ENCODE data around the gene TP53I13.

Gene TP53I13

DNA sequence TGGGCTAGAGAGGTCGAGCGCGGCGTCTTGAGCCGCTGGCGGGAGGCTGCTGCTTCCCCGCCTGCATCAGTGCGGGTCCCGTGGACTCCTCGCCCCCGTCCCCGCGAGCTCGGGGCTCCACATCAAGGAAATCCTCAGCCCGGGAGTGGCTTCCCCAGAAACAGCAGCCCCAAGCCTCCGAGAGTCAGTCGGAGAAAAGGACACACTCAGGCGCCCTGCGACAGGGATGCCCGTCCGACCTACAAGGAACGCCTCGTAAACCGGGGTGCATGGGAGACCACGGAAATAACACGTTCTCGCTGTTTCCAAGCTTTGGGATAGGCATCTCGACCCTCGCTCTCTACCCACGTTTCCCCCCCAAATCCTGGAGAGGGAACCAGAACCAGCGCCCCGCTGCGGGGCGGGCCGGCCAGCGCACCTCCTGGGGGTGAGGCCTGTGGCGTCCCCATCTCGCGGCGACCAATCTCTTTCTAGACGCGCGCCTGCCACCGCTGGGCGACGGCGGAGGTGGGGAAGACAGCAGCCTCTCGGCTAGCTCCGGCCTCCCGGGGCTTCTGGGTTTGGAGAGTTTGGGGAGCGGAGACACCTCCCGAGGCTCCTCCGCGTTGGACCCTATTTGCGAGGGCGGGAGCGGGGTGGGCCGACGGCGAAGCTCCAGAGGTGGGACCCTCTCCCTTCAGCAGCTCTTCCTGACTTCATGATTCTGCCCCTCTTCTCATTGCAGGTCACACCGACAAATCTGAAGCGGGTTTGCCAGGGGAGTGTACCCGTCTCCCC, 759 bp upstream of the TP53I13 start:
- DNase-seq = peak; percentile 88

DNA sequence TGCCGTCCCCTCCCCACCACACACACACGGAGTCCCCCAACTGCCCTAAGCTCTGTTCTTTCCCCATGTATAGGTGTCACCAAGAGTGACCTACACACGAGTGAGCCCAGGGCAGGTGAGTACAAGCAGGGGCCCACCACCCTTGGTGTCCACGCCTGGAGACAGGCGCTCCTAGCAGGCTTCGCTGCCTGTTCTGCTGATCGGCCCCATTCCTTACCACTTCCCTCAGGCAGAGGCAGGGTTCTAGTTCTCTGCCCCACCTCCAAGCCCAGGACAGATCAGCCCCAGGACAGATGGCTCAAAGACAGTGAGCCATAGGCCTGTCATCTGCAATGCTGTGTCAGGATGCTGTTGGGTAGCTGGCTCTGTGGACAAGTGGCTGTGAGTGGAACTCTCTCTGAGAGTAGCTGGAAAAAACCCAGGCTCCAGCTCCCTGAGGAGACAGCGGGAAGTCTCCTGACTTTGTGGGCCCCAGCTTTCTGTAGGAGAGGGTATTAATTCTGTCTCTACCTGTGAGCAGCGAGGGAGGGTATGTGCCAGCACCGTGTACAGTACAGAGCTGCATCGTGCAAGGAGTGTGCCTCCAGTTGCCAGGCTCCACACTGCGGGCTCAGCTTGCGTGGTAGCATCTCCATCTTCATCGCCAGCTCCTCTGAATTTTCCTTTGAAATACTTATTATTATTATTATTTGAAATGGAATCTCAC, 897 bp downstream of the TP53I13 start:
- DNase-seq = no peak

DNA sequence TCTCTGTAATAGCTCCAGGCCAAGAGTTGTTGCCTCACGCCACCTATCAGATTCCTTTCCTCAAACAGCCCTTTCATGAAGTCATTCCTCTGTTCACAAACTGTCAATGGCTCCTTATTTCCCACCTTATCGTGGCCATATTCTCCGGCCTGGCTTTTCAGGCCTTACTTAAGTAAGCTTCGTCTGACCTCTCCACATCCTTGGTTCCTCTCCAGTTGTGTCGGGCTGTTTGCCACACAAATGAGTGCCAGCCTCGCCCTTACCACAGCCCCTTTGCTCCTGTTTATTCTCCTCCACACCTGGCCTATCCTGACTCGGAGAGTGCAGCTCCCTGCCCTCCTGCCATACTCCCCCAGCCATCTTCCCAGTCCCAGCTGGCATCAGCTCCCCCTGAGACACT, 2.0 kb downstream of the TP53I13 start:
- DNase-seq = no peak

DNA sequence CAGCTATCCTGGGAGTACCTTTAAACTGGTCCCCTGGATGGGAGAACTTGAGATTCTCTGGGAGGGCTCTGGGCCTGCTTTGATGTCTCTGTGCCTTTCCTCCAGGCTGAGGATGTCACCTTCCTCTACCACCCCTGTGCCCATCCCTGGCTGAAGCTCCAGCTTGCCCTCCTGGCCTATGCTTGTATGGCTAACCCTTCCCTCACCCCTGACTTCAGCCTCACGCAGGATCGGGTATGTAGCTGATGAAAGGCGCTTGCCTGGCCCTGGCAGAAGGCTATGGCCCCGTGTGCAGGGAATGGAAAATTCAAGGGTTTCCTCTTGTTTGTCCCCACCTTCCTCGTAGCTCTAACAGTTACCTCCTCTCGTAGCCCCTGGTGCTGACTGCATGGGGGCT, 3.0 kb downstream of the TP53I13 start:
- DNase-seq = no peak

DNA sequence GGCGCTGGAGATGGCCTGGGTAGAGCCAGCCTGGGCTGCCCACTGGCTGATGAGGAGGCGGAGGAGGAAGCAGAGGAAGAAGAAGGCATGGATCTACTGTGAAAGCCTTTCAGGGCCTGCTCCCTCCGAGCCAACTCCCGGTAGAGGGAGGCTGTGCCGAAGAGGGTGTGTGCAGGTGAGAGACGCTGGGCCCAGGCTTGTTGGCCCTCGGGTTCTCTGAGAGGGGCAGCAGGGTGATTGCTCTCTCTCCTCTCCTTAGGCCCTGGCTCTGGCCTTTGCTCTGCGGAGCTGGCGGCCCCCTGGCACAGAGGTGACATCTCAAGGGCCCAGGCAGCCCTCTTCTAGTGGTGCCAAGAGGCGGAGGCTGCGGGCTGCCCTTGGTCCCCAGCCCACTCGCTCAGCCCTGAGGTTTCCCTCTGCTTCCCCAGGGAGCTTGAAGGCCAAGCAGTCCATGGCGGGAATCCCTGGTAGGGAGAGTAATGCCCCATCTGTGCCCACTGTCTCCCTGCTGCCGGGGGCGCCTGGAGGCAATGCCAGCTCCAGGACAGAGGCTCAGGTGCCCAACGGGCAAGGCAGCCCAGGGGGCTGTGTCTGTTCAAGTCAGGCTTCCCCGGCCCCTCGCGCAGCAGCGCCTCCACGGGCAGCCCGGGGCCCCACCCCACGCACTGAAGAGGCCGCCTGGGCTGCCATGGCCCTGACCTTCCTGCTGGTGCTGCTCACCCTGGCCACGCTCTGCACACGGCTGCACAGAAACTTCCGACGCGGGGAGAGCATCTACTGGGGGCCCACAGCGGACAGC, 3.6 kb downstream of the TP53I13 start:
- peak; percentile 43 for DNase-seq

DNA sequence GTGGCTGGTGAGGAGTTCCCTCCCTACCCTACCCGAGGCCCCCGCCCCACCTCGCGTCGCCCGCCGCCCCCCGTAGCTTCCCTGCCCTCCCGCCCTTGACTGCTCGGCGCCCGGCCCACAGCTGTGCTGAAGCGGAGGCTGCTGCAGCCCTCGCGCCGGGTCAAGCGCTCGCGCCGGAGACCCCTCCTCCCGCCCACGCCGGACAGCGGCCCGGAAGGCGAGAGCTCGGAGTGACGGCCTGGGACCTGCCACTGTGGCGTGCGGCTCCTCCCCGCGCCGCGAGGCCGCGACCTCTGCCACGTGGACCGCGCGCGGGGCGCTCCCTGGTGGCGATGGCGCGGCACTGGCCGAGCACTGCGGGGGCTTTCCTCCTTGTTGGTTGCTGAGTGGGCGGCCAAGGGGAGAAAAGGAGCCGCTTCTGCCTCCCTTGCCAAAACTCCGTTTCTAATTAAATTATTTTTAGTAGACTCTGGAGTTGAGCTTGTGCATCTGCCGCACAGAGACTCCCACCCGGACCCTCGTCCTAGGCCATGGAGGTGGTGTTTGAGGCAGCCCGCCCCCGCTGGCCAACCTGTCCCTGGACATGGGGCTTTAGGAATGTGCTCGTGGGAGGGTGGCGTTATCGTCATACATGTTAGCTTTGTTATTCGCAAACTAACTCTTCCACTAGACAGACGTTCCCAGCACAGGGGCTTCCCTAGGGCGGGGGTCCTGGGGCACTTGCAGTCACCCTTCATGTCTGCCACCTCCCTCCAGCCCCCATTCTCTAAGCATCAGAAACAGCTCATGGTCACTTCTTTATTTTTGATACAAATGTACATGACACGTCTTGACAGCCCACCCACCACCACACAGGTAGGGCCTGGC, 4.4 kb downstream of the TP53I13 start:
- peak; percentile 82 for DNase-seq

DNA sequence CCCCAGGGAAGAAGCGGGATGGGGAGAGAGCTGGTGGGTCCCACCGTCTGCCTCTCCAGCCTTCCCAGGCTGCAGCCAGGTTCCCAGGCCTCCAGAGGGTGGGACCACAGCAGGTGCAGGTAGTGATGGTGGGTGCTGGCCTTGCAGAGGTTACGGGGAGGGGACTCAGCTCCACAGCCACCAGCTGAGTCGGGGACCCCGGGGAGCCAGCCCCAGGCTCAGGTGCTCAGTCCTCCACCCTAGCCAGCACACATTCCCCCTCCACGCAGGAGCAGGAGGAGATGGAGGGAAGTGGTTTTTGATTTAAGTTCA, 5.0 kb downstream of the TP53I13 start:
- no peak for DNase-seq

DNA sequence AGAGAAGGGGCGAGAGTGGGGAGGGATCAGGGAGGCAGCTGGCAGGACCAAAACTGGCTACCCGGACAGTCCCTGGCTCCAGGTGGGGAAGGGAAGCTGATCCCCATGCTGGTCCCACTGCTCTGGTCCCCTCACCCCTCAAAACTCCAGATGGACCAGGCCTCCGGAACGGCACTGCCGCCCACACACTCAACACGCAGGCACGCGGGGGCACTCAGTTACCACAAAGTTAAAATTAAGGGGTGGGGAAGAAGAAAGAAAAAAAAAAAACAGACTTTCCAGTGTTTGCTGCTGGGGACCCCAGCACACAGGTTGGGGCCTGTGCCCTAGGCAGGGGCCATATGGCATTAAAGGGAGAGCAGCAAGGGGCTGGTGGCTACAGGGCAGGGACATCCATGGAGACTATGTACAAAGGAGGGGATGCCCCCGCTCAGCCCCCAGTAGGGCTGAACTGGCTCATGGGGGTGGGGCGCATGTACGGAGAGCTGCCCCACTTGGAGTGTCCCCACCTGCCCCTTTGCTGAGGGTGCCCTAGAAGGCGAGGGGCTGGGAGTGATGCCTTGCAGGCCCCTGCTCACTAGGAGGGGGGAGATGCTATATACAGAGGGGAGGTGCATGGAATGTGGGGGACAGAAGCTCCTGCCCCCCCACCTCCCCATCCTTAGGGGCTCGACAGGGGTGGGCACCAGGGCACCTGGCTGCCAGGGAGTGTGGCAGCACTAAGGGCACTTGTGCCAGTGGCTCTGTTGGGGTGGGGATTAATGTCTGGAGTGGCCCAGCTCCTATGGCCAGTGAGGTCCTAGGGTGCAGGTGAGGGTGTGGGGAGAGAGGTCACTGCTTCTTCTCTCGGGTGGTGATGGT, 5.6 kb downstream of the TP53I13 start:
- no peak for DNase-seq

DNA sequence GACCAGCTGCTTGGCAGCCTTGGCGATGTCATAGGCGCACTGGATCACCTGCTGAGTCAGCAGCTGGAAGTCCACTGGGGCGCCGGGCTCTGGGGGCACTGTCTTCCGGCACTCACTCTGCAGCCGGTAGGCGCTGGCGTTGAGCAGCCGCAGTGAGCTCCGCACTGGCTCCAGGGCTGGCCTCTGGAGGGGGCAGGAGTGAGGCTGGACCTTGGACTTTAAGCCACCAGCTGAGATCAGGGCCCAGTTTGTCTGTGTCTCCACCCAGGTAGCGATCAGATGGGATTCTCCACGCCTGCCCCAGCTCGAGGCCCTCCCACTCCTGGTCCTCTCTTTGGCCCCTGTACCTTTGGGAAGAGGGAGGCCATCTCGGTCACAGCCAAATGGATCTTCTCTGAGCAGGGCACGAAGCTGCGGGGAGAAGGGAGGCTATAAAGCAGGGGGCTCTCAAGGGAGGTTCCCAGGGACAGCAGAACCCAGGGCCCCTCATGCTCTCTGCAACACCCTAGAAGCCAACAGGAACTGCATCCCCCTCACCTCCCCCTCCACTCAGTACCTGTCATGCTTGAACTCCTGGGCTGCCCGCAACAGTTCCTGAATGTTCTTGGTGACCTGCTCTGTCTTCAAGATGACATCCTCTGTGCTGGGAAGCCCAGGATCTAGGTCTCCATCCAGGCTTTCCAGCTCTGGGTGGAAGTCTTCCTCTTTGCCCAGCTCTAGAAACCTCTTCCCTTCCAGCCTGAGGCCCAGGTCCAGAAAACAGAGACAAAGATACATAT, 6.4 kb downstream of the TP53I13 start:
- DNase-seq = no peak

DNA sequence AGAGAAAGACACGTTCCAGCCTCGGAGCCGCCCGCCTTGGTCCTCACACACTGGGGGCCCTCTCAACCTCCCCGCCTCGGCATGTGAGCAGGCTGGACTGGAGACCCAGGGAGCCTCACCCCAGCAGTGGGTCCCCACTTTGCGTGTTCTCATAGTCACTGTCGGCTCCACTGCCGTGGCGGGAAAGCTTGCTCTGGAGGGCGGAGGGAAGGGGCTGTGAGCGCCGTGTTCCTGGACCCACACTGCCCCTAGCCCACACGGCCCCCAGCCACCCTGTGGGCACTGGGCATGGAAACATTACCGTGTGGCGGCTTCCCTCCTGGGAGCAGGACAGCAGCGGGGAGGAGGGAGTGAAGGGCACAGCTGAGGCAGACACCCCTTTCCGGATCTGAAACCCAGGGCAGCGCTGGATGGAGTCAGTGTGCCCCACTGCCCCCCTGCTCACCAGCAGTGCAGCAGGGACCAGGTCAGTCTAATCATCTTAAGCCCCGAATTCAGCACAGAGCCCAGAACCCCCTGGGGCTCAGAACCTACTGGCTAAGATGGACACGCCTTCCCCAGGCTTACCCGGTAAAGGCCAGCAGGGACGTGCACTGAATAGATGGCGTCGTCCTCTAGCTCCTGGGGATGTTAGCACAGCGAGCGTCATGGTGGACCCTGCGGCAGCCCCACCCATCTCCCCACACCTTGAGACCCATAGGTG, 7.2 kb downstream of the TP53I13 start:
- no peak for DNase-seq

DNA sequence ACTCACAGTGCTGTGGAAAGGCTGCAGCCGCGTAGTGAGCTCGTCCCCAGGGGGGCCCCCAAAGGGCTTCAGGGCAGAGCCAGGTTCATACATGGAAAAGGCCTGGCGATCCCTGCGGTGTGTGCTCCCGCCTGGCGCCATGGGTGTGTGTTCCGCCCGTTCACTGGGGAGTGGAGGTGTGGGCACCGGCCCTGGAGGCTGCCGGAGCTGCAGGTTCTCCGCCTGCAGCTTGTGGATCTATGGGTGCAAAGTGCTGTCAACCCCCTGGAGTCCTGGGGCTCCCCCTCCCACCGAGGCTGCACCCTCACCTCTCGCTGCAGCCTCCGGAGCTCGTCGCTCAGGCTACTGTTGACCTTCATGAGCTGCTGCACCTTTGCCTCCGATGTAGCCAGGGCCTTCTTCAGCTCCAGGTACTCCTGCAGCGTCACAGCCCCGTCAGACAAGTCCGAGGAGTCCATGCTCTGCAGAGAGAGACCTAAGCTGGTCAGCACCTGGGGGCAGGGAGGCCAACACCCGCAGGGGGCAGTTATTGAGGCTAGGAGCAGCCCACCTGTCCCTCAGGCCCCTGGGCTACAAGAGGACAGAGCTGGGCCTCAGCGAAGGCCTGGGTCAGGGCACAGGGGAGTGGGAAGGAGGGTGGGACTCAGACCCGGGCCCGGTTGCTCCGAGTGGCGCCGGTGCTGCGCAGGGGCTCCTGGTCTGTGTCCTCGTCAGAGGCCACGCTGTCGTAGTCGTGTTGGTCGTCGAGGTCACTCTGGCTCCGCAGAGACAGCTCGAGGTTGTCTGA, 7.9 kb downstream of the TP53I13 start:
- DNase-seq = no peak

DNA sequence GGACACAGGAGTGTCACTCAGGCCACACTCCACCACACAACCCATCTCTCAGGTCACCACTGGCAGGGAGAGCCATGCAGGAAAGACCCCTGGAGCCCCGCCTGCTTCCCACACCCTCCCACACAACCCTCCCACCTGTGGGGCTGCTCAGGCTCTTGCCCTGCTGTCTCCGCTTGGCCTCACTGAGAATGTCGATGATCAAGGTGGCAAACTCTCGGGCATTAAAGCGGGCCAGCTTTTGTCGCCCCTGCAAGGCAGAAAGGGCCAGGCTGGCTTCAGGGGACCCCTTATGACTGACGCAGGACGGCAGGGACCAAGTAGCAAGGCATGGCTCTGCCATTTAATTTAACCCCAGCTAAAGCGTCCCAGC, 8.5 kb downstream of the TP53I13 start:
- DNase-seq = no peak

DNA sequence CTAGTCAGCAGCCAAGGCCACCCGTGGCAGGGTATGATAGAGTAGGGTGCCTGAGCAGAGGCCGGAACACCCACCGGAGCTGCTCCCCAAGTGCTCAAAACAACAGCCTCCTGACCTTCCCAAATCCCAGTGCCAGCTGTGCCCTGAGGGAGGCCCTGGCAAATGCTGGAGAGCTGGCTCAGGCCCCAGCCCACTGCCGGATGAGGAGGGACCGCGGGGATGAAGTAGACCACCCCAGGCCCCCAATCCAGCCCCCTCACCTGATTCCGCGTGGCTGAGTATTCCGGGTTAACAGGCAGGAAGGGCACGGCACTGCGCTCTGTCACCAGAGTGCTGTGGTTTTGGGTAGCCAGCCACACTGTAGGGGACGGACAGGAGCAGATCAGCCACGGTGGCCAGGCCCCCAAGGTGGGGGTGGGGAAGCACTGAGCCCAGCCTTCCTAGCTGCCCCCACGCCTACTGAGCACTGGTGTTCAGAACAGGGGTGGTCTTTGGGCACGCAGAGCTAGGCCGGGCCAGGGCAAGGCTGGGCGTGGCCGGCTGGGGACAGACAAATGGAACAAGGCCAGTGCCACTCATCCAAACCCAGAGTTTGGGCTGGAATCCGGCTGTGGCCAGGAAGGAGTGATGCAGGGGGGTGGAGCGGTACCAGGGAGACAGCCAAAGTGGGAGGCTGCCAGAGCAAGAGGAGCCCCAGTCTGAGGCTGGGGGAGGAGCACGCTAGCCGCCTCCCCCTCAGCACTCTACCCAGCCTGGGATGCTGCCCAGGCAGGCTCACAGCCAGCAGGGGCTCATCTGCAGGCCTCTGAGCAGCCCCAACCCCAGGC, 9.1 kb downstream of the TP53I13 start:
- DNase-seq = no peak

DNA sequence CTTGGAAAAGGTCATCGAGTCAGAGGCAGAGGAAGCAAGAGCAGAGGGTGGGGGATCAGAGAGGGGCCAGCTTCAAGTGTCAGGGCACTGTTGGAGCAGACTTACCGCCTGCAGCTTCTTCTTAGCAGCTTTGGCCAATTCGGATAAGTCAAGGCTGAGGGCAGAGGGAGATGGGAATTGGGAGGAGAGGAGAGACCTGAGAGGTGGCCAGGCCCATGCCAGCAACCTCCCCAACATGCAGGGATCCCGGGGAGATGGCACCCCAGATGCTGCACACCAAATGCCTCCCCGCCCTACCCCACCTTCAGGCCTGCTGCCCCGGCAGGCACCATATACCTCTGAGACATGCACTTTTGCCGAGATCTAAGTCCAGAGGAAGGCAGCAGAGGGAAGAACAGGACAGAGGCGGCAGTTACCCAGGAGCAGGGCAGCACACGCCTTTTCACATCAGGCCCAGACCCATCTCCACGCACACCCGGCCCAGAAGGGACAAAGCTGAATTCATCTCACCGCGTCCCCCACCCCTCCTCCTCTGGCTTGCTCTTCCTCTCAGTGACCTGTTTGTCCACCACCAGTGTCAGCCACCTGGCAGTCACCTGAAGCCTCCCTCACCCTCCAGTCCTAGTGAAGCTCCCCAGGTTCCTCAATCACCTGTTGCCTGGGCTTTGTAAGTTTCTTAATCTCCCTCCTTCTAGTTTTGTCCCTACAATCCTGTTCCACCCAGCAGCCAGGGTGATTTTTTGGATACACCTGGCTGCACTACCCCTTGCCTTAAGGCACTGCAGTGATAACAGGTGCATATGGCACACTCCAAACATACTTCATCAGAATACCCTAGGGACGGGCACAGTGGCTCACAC, 10.4 kb downstream of the TP53I13 start:
- no peak for DNase-seq

DNA sequence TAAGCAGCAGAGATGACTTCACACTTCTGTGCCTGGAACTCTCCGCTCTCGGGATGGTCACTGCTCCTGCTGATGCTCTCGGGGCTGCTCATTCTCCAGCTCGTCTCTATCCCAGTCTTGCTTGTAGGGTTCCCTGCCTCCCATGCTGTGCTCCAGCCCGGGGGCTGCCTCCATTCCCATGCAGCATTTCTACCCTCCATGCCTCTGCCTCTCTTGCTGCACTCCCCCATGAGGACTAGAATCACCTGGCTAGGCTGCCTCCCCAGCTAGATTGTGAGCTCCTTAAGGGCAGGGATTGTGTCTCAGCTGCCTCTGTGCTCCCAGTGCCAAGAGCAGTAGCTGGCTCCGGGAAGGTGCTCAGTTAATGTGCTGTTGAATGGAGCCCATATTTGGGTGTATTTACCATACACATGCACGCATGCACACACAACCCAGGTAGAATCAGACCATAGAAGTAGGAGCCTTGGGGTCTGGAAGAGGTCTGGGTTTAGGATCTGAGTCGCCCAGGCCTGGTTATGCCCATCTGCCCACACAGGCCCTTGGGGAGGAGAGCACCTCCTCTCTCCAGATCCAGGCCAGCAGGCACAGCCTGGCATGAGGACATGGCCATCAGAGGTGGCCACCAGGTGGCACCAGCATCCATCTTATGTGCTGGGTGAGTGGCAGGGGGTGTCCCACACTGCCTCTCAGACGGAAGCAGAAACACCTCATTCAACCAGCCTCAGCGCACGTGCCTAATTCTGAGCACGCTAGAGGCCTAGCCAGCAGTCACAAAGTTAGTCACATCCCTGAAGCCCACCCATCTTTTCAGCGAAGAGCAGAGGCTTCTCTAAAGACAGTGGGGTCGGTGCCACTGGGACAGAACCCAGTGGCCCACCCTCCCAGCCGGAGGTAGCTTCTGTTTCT, 11.6 kb downstream of the TP53I13 start:
- DNase-seq = peak; percentile 83

DNA sequence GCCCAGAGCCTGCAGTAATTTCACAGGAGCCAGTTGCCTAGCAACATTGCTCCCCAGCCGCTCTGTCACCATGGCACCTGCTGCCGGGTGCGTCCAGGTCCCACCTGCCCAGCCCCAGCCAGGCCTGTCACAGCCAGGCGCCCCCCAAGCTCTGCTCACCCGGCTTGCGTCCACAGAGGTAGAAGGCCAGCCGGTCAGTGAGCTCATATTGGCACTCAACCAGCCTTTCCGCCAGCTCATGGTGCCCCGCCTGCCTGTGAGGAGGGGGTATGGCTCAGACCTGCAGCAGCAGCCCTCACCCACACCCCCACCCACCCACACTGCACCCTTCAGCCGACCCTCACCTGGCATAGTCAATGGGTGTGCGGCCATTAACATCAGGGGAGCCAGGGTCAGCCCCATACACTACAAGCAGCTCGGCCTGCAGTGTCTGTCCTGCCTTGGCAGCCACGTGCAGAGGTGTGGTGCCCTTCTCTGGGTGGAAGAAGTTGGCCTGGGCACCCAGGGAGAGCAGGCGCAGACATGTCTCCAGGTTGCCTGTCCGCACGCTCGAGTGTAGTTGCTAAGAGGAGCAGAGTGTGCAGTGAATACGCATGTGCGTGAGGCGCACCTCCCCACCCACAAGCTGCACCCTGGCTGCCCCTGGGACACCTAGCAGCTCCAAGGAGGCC, 13.2 kb downstream of the TP53I13 start:
- DNase-seq = no peak

Measured in retina (tissue), 1 donor.